HT-29 (cell line): ENCODE measurements around the gene MIEF2. TPM values are rescaled to one million over a fixed set of nuclear protein-coding genes. Genes with fewer than 3 reads are reported as not detected.
A peak's percentile ranks its signal among the peaks of the same experiment; 100 is the strongest.

ENCODE experiments used
- DNase-seq: peaks from one replicate; pipeline ENCODE4 v3.0.0-alpha.2; 2015; ENCODE audit warnings: low spot score
- total RNA-seq: library from RNA; depleted of rRNA; stranded (reverse); fragments of >200 nt; shearing (Covaris generic); gene quantifications from 2 replicates; pipeline ENCODE4 v1.2.3, GENCODE V29; 2014

The MIEF2 gene
- total RNA-seq, 1 experiment from 2014 or later, result 26.8 TPM

DNA sequence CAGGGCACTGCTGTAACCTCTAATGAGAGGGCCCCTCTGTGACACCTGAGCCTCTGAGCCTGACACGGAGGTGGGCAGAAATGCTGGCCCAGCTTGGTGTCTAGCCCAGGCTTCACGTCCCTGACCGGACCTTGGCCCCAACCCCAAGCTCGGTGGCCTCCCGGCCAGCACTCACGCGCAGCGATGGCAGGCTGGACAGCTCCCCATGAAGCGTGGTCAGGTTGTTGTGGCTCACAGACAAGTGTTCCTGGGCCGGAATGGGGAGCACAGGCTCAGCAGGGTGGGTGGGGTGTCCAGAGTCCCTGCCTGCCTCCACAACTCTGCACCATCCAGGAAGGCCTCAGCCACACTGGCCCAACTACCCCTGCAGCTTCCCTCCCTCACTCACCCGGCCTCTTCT, 4.1 kb upstream of the MIEF2 start:
- DNase-seq, result no peak

DNA sequence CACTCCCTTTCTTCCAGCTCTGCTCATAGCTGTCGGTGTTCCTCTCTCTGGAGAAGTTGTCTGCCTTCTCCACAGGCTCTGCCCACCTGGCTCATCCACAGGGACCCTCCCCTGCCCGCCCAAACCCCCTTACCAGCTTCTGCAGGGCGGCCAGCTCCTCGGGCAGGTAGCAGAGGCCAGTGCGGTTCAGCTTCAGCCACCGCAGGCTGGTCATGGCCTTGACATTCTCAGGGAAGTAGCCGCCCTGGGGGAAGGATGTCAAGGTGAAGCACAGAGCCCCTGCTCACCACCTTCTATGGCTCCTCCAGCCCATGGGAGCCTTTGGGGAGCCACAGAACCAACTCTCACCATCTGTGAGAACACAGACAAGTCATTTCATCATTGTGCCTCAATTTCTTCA, 3.7 kb upstream of the MIEF2 start:
- no peak for DNase-seq

DNA sequence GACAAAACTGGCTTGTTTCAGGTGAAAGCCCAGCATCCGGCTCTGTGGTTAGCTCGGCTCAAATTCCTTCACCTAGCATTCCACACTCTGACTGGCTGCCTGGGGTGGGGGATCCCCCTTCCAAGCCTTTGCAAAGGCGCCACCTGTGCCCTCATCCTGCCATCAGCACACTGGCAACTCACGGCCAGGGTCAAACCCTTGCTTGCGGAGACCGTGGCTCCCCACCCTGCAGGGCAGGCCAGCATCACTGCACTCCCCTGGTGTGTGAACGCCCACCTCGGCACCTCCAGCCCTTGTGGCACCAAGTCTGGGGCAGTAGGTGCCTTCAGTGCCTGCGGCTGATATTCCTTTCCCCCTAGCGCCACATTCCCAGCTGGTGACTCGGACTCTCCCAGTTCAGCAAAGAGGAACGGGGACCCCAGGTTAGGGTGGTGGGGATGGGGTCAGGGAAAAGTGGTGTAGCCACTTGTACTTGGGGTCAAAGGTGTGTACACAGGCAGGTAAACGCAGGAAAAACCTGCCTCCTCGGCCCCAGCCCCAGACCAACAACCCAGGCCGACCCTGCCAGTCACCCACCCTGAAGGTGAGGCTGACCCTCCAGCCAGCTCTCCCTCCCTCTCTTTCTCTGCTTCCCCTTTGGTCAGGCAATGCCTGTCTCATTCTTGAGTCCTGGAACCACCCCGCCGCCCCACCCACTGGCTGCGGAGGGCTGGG, 3.0 kb upstream of the MIEF2 start:
- peak; percentile 59 for DNase-seq

DNA sequence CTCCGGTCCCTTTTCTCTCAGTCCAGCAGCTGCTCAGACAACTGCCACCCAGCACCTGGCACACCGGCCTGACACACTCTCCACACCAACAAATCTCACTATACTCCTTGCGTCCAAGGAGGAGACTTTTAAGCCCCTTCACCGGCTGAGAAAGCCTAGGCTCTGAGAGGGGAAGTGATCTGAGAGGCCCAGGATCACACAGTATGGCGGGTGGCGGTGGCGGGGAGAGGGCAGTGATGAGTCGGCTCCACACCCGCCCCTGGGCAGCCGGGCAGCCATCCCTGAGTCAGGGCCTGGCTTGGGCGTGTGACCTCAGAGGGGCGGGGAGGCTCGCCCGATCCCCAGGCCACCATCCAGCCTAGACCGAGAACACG, 2.5 kb upstream of the MIEF2 start:
- DNase-seq, result peak; percentile 71

DNA sequence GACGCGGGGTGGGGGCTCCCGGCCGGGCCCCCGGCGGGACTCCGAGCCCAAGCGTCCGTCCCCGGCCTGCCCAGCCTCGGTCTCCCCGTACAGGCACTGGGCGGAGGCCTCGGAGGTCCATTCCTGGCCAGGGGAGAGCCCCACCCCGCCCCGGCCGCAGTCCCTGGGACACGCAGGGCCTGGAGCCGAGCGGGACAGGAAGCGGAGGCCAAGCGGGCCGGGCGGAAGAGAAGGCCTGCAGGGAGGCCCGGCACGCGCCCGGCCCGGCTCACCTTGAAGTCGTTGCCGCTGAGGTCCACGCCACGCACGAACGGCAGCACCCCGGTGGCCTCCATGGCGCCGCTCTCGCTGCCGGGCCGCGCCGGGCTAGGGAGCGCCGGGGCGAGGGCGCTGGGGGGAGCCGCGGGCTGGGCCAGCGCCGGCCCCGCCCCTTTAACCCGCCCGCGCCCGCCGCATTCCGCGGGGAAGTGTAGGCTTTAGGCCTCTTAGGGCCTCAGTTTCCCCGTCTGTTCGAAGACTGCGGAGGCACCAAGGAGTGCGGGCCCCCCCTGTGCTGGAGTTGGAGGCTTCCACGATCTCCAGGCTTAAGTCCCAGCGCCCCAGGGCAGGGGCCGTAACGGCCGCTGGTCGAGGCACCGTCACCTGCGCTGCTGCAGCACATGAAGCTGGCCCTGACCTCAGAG, 2.0 kb upstream of the MIEF2 start, which contains the start of gene FLII:
Gene FLII, minus strand, starts transcription at position 383 of the 683 bp plus-strand sequence. Its CDS starts 48 bp downstream, at position 335.
- peak; percentile 40 for DNase-seq

DNA sequence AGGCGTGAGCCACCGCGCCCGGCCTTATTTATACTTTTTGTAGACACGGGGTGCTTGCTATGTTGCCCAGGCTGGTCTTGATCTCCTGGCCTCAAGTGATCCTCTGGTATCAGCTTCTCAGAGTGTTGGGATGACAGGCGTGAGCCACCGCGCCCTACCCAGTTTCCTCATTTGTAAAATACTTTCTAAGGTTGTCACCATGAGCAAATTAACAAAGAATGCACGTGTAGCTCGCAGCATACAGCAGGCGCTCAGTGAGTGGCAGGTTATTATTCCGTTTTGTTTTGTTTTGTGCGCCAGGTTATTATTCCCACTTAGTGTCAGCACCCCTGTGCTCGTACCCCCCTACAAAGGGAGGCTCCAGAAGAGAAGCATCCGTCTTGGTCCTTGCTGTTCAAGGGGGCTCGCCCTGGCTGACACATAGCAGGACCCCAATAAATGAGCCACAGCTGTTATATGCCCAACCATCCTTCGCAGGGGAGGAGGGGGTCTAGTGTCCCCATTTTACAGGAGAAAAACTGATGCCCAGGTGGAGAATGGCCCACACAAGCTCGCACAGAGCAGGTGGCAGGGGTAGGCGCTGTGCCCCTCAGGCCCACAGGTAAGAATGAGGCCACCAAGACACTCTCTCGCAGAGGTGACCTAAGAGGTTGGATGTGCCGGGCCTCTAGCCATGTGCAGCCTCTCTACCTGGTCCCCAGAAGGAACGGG, 686 bp upstream of the MIEF2 start:
- DNase-seq, result peak; percentile 42

DNA sequence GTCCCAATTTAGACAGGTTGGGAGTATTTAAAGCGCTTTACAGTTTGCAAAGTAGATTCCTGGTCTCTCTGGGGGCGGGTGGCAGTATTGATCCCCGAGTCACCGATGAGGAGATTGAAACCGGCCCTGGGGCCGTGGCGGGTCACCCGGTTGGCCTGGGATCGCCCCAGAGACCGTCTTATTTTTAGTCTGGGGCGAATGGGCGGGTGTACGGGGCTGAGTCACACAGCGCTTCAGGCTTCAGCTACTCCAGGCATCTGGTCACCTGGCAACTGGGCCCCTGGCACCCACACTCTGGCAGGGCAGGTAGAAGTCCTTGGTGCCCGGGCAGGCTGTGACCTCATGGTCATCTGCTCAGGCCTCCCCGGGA, 669 bp downstream of the MIEF2 start:
- DNase-seq, result peak; percentile 66

DNA sequence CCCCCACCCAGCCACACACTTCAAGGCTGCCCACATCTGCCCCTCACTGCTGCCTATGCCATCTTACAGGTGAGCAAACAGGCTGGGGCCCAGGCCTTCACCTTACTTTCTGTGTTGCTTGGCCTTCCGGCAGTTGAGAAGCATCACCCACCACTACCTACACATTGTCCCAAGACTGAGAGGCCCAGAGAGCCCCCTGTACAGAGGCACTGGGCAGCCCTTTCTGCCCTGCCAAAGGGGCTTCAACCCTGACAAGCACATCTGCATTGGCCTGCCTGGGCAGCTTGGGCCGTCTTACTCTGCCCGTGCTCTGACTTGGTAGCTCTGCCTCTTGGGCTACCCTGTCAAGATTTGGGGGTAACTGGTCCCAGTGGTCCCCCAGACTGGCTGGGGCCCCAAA, 1.2 kb downstream of the MIEF2 start:
- no peak for DNase-seq

DNA sequence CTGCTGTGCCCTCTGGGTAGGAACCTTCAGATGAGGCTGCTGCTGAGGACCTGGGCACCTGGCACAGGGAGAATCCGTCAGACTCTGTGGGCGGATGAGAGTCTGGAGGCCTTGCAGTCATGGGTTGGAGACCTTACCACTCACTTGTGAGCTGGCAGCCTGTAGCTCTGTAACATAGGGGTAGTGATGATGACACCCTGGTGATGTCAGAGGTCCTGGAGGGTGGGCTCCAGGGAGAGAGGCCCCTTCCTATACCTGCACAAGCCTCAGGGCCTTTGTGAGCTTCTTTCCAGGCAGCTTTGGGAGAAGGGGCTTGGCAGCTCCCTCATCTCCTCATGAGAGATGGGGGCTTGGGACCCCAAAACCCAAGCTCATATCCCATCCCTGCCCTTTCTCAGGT, 1.6 kb downstream of the MIEF2 start:
- DNase-seq, result no peak

DNA sequence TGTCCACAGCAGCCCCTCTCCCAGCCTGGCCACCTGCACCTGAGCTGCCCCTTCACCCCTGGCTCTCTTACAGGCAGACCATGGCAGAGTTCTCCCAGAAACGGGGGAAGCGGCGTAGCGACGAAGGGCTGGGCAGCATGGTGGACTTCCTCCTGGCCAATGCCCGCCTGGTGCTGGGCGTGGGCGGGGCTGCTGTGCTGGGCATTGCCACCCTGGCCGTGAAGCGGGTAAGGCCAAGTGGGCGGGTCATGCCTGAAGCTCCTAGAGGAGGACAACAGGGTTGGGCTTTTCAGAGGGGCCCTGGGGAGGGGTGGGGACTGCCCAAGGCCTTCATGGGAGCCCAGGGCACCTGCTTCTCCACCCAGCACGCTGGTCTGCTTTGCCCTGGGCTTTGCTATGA, 2.2 kb downstream of the MIEF2 start:
- DNase-seq, result no peak

DNA sequence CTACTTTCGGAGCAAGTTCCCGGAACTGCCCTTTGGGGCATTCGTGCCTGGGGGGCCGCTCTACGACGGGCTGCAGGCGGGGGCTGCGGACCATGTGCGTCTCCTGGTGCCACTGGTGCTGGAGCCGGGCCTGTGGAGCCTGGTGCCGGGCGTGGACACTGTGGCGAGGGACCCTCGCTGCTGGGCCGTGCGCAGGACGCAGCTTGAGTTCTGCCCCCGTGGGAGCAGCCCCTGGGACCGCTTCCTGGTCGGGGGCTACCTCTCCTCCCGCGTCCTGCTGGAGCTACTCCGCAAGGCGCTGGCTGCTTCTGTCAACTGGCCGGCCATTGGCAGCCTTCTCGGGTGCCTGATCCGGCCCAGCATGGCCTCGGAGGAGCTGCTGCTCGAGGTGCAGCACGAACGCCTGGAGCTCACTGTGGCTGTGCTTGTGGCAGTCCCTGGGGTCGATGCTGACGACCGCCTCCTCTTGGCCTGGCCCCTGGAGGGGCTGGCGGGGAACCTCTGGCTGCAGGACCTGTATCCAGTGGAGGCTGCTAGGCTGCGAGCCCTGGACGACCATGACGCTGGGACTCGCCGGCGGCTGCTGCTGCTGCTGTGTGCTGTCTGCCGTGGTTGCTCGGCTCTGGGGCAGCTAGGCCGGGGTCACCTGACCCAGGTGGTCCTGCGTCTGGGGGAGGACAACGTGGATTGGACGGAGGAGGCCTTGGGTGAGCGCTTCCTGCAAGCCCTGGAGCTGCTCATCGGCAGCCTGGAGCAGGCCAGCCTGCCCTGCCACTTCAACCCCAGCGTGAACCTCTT, 3.6 kb downstream of the MIEF2 start:
- DNase-seq, result no peak

DNA sequence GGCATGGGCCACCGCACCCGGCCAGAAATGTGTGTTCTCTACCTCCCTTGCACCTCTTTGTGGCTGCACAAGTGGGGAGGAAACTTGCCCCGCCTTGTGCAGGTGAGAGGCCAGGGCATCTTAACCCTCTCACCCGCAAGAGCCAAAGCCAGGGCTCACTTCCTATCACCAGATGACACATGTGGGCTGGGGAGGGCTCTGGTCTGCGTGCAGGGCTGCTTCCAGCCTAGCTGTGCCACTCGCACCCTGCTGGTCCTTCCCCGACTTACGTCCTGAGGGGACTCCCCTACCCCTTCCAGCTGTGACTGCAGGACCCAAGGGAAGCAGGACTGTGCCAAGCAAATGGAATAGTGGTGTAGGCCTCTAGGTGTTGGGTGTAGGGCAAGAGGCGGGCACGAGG, 6.9 kb downstream of the MIEF2 start:
- DNase-seq, result no peak

DNA sequence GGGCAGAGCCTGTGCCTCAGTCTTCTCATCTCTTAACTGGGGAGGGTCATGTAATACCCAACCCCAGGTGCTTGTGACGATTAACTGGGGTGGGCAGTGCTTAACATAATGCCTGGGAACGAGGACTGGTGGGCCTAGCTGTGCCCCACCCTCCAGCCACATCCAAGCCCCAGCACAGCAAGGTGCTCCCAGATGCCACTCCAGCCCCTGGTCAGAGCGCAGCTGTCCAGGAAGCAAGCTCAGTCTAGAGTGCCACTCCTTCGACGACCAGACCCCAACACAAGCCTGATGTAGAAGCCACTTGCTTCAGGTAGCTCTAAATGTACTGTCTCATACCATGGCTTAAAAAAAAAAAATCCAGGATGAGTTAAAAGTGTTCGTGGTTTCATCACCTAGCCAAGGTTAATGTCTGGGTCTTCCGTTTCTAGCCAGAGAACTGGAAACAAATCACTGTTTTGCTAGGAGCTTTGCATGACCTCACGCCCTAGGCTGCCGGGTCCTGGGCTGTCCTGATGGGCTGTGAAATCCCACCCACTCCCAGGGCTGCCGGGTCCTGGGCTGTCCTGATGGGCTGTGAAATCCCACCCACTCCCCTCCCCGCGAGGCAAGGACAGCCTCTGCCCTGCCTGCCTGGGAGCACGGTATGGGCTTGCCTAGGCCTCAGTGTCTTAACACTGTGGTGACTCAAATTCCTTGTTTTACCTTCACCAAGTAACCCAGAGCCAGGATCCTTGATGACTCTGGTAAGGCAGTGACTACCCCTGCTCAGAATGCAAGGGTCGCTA, 7.7 kb downstream of the MIEF2 start:
- no peak for DNase-seq

DNA sequence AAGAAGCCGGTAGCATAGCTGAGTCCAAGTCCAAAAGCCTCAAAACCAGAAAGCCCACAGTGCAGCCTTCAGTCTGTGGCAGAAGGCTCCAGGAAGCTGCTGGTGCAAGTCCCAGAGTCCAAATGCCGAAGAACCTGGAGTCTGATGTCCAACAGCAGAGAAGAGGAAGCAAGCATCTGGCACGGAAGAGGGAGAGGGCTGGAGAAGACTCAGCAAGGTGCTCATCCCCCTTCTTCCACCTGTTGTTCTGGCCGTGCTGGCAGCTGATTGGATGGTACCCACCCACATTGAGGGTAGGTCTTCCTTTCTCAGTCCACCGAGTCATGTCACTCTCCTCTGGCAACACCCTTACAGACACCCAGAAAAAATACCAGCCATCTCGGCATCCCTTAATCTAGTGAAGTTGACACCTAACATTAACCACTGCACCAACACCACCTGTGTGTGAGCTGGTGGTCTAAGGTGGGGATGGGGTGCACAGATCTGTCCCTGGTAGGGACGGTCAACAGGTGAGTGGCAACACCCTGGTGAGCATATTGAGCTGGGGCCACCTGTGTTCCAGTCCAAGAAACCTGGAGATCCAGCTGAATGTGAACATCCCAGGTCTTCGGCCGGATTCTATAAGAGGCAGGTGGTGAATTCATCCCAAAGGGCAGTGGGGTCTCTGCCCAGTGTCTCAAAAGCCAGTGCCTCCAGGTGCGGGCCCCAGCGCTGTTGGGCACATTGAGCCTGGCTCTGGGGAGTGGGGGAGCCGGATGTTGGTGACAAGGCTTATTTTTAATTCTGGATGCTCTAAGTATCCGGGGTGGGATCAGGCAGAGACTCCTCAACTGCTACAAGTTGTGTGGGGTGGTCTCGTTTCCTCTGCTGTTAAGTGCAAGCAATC, 9.8 kb downstream of the MIEF2 start:
- DNase-seq, result no peak

DNA sequence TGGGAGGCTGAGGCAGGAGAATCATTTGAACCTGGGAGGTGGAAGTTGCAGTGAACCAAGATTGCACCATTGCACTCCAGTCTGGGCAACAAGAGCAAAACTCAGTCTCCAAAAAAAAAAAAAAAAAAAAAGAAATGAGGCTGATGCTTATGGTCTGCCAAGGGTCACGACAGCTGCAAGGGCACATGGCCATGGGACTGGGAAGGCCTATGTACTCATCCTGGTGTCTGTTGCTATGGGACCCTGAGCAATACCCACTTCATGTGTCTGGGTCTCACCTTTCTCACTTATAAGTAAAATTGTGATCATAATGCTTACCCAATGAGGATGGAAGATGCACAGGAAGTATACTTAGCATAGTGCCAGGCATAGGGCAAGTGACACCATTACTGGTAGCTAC, 16.6 kb downstream of the MIEF2 start:
- no peak for DNase-seq

DNA sequence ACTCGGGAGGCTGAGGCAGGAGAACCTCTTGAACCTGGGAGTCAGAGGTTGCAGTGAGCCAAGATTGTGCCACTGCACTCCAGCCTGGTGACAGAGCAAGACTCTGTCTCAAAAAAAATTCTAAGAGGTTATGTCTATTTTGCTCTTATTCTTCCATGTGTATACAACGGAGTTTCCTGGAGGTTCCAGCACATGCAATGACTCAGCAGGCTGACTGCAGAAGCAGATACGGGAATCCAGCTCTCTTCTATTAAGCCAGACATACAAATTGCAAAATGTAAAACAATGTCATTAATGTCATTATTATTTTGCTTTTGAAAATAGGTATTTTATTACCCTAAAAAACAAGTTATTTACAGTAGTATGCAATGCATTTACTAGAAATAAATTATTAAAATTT, 18.4 kb downstream of the MIEF2 start:
- DNase-seq, result no peak

DNA sequence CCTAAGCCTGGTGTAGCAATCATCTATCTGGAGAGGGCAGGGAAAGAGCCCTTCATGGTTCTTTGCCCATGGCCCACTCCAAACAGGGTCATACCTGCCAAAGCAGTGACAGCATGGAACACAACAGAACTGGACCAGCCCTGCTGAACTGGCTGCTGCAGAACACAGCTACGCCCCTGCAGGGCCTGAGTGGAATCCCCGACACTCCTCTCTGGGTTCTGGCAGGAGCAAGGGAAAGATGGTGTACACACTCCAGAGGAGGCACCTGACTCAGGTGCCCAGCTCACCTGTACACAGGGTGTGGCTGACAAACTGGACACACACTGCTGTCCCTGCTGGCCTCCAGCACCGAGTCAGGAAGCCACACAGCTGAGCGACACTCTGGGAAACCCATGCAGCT, 19.8 kb downstream of the MIEF2 start:
- no peak for DNase-seq

DNA sequence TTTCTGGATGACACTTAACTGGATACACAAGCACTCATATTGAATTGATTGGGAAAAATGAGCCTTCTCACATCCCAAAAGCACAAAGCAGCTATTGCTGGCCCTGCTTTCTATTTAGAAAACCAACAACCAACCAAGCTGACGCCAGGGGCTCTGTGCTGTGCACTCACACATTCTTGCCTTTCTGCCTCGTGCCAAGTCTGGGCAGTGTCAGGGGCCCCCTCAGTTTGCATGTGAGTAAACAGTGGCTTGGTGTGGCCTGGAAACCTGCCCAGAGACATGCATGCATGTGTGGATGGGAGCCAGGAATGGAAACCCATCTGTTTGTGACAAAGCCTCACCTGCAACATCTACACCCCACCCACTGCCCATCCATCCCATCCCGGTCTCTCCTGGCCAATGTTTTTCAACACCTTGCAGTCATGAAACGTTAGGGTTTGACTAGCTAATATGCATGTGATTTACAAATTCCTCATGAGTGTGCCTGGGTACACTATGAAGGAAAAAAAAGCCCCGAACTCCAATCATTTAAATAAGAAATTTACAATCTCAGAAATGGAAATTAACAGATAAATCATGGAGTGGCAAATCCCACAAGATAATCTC, 20.4 kb downstream of the MIEF2 start:
- DNase-seq, result no peak

DNA sequence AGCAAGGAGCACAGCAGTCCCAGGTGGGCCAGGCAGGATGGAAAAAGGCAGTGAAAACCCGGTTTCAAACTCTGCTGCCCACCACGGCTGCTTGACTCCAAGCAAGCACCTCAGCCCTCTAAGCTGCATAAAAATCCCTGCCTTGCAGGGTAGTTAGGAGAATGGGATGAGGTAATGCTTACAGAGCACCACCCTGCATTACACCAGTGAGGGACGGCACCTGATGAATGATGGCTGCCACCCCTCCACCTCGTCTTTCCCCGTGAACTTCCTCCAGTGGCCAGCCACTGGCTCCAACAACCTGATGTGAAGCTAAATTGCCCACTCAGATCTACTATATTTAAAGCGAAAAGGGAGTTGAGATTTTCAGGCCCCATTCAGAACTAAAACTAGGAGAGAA, 21.3 kb downstream of the MIEF2 start:
- no peak for DNase-seq

DNA sequence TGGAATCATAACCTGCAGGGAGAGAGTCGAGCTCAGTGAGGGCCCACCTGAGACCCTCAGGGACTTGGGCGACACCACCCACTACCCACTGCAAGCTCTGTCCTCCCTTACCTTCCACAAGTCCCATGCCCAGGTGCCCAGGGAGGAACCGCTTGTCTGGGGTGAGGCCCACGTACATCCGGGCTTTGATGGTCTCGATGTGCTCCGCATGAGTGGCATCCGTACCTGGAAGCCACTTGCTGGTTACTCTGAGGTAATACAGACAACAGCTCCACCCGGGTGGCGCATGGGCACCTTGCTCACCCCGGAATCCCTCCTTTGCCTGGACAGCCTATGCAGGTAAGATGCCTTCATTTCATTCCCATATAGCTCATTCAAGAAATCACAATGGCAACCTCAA, 24.8 kb downstream of the MIEF2 start:
- no peak for DNase-seq
